BJ (cell line): ENCODE results near the gene PLEKHO2. TPM values are rescaled to one million over a fixed set of nuclear protein-coding genes. Genes with fewer than 3 reads are reported as not detected.

Experiments used
- CTCF ChIA-PET: fragments of 350-600 bp; formaldehyde crosslinking; extraction: SDS; loops from one replicate; lab custom pipeline; 2021; ENCODE audit warnings: antibody characterized with exemption, inconsistent platforms; lab: Yijun Ruan, JAX
- POLR2A ChIA-PET: fragments of 300-600 bp; sonication (Branson Sonifier 250); formaldehyde crosslinking; extraction: SDS; loops from one replicate; lab custom pipeline; 2021; ENCODE audit warnings: antibody characterized with exemption; lab: Charles Lee
- DNase-seq: peaks from one replicate; pipeline ENCODE4 v3.0.0-alpha.2; 2011; ENCODE audit warnings: low read depth
- H3K27me3 ChIP-seq: 2 replicates; pipeline ENCODE4 v1.6.0; 2011; ENCODE audit warnings: low read length; ENCODE audit not compliant: control insufficient read depth, insufficient read depth
- H3K36me3 ChIP-seq: 2 replicates; pipeline ENCODE4 v1.5.1; 2011; ENCODE audit warnings: low read length; ENCODE audit not compliant: control insufficient read depth, insufficient read depth
- H3K4me3 ChIP-seq: 2 replicates; pipeline ENCODE4 v1.5.1; 2011; ENCODE audit warnings: low read depth, mild to moderate bottlenecking, control low read depth, low read length
- polyA plus RNA-seq: library from polyadenylated mRNA; depleted of rRNA; stranded (reverse); fragments of >200 nt; gene quantifications from 2 replicates; pipeline ENCODE4 v1.2.3, GENCODE V29; 2011
- TF ChIP-seq, protein P1 (sequence below): IDR thresholded peaks from 2 replicates; pipeline ENCODE4 v1.5.1; 2011; ENCODE audit warnings: low read depth, mild to moderate bottlenecking, control low read depth, inconsistent platforms, low read length, moderate library complexity; ENCODE audit not compliant: insufficient read depth

PLEKHO2 gene
- polyA plus RNA-seq, 1 experiment = 33.6 TPM

DNA sequence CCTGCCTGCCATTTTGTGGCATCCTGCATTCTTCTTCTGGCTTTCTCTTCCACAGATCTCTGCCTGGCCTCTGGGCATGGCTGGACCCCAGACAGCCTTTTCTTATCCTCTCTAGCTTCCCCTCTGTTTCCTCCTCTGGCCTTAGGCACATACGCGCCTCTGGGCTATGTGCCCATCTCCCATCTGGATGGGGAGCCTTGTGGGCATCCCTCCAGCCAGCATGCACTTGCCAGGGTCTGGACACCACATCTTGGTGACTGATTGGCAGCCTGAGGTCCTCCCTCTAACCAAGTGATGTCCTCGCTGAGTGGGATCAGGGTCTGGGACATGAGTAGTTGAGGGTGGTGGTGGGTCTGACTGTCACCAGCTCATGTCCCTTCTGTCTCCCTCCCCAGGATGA lies 12.8 kb downstream of the PLEKHO2 start:
- peaks cover 18% of the 10 kb centered on the region for H3K36me3 ChIP-seq
- no peak overlapping the region for H3K4me3 ChIP-seq
- no peaks in the 10 kb centered on the region for H3K27me3 ChIP-seq
- CTCF ChIA-PET = interaction anchor here (0.7 kb wide), 1 partner anchor 11 kb away, joined by 4 read pairs; no protein-coding TSS in a partner anchor
- POLR2A ChIA-PET = no interaction called here
- TF ChIP-seq, protein P1, sequence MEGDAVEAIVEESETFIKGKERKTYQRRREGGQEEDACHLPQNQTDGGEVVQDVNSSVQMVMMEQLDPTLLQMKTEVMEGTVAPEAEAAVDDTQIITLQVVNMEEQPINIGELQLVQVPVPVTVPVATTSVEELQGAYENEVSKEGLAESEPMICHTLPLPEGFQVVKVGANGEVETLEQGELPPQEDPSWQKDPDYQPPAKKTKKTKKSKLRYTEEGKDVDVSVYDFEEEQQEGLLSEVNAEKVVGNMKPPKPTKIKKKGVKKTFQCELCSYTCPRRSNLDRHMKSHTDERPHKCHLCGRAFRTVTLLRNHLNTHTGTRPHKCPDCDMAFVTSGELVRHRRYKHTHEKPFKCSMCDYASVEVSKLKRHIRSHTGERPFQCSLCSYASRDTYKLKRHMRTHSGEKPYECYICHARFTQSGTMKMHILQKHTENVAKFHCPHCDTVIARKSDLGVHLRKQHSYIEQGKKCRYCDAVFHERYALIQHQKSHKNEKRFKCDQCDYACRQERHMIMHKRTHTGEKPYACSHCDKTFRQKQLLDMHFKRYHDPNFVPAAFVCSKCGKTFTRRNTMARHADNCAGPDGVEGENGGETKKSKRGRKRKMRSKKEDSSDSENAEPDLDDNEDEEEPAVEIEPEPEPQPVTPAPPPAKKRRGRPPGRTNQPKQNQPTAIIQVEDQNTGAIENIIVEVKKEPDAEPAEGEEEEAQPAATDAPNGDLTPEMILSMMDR = no peak
- DNase-seq = no peak

DNA sequence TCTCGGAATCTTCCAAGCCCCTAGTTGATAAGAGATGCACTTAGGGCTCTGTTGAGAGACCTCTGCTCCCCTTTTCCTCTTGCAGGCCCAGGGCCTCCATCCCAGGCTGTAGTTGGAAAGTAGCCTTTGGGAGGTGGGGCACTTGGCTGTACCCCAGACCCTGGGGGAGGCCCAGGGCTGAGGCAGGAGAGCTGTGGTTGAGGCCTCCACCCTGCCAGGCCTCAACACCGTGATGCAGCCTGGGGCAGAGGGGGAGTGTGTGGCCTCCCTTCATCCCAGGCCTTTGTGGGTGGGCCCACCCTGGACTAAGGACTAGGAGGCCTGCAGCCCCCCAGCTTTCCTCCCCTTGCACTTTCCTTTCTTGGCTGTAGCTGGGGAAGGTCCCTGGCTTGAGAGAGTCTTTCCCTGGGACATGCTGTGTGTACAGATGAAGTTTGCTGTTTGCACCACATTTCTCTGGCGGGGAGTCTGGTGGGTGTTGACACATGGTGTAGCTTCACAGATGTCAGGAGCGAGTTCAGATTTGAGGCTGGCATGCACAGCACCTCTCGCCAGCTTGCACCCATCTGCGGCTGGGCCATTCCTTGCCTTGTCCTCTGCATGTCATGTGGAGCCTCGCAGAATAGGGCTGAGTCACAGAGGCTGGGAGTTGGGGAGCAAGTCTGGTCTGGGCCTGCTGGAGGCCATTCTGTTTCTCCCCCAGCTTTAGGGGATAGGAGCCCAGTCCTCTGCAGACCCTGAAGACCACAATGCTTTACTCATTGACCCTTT lies 13.7 kb downstream of the PLEKHO2 start:
- no peaks in the 10 kb centered on the region for H3K27me3 ChIP-seq
- ChIA-PET CTCF (interaction anchor here (0.5 to 1.0 kb wide), 3 partner anchors 10 to 50 kb away, joined by 4 to 5 read pairs (median 4); no protein-coding TSS in a partner anchor), POLR2A (no interaction called here)
- TF ChIP-seq, protein P1 = no peak
- no peak for DNase-seq
- H3K36me3 ChIP-seq = peaks cover 23% of the 10 kb centered on the region
- no peak overlapping the region for H3K4me3 ChIP-seq

DNA sequence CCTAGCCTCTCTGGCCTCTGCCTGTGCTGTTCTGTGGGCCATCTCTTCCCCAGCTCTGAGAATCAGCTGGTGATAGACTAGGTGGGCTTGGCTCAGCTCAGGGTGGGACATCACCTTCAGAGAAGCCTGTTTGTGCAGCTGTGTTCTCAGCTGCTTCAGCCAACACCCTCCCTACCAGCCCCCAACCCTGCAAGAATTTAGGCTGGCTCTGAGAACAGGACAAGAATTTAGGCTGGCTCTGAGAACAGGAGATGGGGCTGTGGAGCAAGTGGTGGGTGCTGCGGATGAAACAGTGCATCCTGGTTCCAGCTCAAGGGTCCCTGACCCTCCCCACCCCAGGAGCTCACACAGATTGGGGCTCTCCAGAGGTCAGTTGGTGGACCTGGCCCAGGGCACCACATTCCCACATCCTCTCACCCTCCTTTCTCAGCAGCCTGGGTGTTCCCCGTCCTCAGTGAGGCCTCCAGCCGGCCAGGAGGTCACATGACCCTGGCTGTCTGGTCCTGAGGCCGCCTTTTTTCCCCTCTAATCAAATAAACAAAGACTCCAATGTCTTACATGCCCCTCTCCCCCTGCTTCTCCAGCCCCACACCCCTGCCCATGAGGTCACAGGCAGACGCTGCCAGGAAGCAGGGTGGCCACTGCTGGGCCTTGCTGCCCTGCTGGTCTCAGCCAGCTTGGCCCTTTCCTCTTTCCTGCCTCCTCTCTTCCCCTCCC lies 14.9 kb downstream of the PLEKHO2 start:
- H3K36me3 ChIP-seq = peaks cover 31% of the 10 kb centered on the region
- ChIA-PET CTCF (interaction anchor here (0.8 to 1.9 kb wide), 6 partner anchors 10 to 129 kb away, joined by 3 to 6 read pairs (median 5); no protein-coding TSS in a partner anchor), POLR2A (interaction anchor here (0.8 kb wide), 1 partner anchor 212 kb away, joined by 4 read pairs; no protein-coding TSS in a partner anchor)
- H3K4me3 ChIP-seq = no peak overlapping the region
- TF ChIP-seq, protein P1 = no peak
- no peaks in the 10 kb centered on the region for H3K27me3 ChIP-seq
- DNase-seq = no peak

DNA sequence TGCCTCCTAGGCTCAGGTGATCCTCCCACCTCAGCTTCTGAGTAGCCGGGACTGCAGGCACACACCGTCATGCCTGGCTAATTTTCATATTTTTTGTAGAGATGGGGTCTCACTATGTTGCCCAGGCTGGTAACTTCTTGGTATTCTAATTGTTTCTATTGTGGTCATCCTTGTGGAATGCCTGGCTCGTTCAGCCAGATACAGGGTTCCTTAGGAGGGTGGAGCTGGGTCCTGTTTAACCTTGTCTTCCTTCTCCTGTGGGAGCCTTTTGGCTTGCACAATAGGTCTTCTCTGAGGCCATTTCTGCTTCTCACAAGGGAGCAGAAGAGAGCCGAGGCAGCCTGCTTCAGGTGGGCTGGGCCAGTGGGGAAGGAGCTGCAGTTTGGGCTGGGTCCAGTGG lies 15.7 kb downstream of the PLEKHO2 start:
- no peak for DNase-seq
- CTCF ChIA-PET = interaction anchor here (0.8 to 1.9 kb wide), 6 partner anchors 9 to 130 kb away, joined by 3 to 6 read pairs (median 5); no protein-coding TSS in a partner anchor
- TF ChIP-seq, protein P1 = no peak
- H3K27me3 ChIP-seq = no peaks in the 10 kb centered on the region
- no peak overlapping the region for H3K4me3 ChIP-seq
- H3K36me3 ChIP-seq = peaks cover 34% of the 10 kb centered on the region
- POLR2A ChIA-PET = interaction anchor here (0.8 kb wide), 1 partner anchor 211 kb away, joined by 4 read pairs; no protein-coding TSS in a partner anchor

DNA sequence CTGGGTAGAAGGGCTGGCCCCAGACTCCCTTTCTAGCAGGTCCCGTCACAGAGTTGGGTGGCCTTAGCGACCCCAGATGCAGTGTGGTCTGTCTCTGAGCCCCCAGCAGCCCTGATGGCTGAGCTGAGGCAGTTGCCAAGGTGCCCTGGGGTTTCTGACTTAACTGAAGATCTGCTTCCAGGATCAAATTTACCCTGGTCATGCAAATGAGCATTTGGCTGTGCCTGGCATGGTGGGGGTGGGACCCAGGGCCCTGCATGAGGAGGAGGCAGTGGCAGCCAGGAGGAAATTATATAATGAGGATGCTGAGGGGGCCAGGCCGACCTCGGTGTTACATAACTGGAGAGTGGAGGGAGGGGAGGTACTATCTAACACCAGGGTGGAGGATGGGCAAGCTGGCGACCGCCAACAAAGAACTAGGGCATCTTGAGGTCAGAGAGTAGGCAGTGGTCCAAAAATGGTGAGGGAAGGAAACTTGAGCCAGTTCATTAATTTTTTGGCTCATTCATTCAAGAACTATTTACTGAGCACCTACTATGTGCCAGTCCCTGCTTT lies 16.4 kb downstream of the PLEKHO2 start:
- Histone ChIP-seq H3K4me3 (no peak overlapping the region), H3K27me3 (no peaks in the 10 kb centered on the region), H3K36me3 (peaks cover 34% of the 10 kb centered on the region)
- DNase-seq = no peak
- POLR2A ChIA-PET = no interaction called here
- CTCF ChIA-PET = interaction anchor here (1.2 to 1.9 kb wide), 3 partner anchors 8 to 130 kb away, joined by 5 to 6 read pairs (median 5); no protein-coding TSS in a partner anchor
- TF ChIP-seq, protein P1 = no peak
